Pulmonary artery endothelial cell (primary cell): ENCODE results near the gene PARL. TPM values are rescaled to one million over a fixed set of nuclear protein-coding genes. Genes with fewer than 3 reads are reported as not detected.
"Not testable (repeated sequence)": the region's sequence is repeated elsewhere in the genome, so short reads cannot be mapped to it uniquely, and the experiment has no call there.

Source experiments
- DNase-seq: peaks from one replicate; pipeline ENCODE4 v3.0.0-alpha.2; 2011; ENCODE audit warnings: low read depth, low spot score
- total RNA-seq: library from RNA; depleted of rRNA; stranded (reverse); fragments of >200 nt; gene quantifications from 2 replicates; pipeline ENCODE4 v1.2.3, GENCODE V29; 2014

The PARL gene
- total RNA-seq, 1 donor from 2014 or later: 53.7 TPM

- DNase-seq: no peak
Observed at GRCh38 chr3:183904833-183905780, 20.4 kb upstream of the PARL start.

- no peak for DNase-seq
Observed at GRCh38 chr3:183898028-183898431, 13.3 kb upstream of the PARL start.

DNA sequence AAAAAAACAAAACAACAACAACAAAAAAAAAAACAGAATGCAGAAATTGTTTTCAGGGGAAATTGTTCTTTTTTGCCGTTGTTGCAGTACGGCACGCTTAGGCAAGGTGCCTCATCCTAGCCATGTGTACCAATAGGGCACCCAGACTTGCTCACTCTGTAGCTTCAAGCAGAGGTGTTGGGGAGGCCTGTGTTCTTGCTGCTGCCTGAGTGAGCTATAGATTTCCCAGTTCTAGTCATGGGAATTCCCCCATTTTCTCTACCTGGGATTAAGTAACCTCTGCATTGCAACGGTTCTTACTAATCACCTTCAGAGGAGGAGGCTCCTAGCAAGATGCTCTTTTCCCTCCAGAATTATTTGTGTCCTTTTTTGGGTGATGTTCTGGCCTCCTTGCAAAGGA, 12.9 kb upstream of the PARL start:
- DNase-seq: no peak

DNA sequence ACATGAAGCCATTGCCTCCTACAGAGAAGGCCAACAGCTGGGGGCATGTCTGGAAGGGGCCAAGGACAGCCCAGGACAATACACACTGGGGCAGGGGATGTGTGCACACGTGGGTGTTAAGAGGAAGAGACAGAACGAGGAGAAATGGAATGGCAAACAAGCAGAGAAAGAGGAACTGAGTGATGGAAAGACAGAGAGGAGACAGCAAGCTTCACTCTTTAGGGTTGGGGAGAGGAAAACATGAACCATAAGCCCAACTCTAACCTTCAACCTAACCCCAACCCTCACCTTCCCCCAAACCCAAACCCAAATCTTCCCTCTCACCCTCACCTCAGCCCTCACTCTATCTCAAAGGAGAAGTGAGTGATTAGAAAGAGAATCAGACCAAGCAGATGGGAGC, 11.9 kb upstream of the PARL start:
- DNase-seq: no peak

GRCh38 chr3:183896184-183896583, 11.5 kb upstream of the PARL start:
- DNase-seq: no peak

GRCh38 chr3:183895774-183896173, 11.1 kb upstream of the PARL start:
- DNase-seq: no peak

- DNase-seq: no peak
Observed at GRCh38 chr3:183895296-183895695, 10.6 kb upstream of the PARL start.

DNA sequence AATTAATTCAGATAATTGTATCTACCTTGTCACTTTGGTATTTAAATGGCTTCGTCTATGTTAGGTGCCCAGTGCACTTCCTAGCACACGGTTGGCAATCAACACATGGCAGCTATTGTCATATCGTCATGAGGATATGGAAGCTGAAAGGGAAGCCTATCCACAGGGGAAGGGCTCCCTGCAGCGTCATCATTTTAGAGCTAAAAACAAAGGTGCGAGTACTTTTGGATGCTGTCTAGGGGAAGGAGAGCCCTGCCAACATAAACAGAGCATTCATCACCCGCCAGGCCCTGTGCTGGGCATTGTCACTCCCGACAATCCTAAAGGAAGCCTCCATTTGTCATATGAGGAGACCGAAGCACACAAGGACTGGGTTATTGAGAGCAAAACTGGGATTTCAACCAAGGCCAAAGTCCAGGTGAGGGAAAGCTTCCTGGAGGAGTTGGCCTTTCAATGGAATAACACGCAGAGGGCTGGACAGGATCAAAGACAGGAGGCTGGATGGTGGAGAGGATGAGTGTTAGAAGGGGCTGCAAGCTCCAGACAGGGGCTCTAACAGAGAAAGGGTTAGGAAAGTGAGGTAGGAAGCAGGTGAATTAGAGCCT, 8.0 kb upstream of the PARL start:
- DNase-seq: no peak

DNA sequence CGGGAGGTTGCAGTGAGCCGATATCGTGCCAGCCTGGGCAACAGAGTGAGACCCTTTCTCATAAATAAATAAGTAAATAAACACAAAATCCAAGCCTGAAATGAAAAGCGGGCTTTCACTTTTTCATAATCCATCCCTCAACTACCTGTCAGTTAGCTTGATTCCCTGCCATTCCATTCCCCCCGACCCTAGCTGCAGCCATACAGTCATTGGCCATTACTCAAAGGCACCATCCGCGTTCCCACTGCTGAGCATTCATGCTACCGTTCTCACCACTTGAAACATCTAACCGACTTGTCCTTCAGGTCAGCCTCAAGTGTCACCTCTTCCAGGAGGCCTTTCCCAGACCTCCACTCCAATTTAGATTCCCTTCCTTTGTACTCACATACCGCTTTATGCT, 1.1 kb upstream of the PARL start:
- no peak for DNase-seq

- DNase-seq: no peak
Observed at GRCh38 chr3:183884097-183884426, 618 bp downstream of the PARL start.

GRCh38 chr3:183883291-183884096, 1.2 kb downstream of the PARL start:
- DNase-seq: no peak

DNA sequence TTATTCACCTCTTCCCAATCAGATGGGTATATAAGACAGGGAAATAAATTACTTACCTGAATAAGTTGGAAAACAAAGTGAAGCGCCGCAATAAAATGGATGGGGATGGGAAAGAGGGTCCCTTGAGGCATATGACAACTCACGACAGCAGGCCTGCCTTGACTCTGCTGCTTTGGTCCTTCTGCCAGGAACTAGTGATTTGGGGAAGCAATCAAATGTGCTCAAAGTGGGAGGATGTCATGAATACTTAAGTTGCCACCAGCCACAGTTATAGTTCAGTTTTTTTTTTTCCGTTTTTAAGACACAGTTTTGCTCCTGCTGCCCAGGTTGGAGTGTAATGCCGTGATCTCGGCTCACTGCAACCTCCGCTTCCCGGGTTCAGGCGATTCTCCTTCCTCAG, 4.6 kb downstream of the PARL start:
- DNase-seq: no peak

- DNase-seq: no peak
Observed at GRCh38 chr3:183879243-183879642, 5.4 kb downstream of the PARL start.

- DNase-seq: no peak
Observed at GRCh38 chr3:183878071-183878470, 6.6 kb downstream of the PARL start.

DNA sequence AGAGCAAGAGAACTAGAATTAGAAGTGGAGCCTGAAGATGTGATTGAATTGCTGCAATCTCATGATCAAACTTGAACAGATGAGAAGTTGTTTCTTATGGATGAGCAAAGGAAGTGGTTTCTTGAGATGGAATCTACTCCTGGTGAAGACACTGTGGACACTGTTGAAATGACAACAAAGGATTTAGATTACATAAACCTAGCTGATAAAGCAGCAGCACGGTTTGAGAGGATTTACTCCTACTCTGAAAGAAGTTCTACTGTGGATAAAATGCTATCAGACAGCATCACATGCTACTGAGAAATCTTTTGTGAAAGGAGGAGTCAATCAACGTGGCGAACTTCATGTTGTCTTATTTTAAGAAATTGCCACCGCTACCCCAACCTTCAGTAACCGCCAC, 7.5 kb downstream of the PARL start:
- not testable (repeated sequence) for DNase-seq

DNA sequence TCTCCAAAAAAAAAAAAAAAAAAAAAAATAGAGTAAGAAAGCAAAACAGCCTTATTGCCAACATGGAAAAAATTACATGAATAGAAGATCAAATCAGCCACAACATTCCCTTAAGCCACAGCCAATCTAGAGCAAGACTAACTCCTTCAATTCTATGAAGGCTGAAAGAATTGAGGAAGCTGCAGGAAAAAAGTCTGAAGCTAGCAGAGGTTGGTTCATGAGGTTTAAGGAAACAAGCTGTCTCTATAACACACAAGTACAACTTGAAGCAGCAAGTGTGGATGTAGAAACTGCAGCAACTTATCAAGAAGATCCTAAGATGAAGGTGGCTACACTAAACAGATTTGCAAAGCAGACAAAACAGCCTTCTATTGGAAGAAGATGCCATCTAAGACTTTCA, 9.3 kb downstream of the PARL start:
- no peak for DNase-seq

- DNase-seq: no peak
Observed at GRCh38 chr3:183873914-183874313, 10.8 kb downstream of the PARL start.

DNA sequence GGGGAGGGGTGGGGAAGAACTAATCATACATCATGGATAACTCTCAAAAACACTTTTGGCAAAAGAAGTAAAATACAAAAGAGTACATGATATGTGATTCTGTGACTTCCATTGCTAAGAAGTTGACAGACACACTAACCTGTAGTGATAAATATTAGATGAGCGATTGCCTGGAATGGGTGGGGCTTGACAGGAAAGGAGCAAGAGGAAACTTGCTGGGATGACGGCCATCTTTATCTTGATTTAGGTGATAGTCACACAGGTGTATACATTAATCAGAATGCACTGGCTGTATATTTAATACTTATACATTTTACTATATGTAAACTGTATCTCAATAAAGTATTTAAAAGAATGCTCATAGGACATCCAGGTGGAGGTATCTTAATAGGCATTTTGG, 13.1 kb downstream of the PARL start:
- no peak for DNase-seq

DNA sequence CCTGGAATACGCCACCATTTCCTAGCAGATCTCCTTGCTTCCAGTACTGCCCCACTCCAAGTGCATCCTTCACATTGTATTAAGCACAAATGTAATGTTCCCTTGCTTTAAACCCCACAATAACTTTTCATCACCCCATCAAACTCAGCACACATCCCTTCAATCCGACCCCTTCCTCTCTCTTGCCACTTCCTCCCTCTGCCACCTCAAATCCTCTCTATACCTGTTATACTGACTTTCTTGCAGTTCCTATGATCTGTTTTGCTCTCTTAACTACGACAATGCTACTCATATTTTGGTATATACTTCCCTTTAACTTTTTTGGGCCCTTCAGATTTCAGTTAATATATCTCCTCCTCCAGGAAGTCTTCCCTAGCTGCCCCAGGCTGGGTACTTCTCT, 14.1 kb downstream of the PARL start:
- DNase-seq: no peak

- DNase-seq: no peak
Observed at GRCh38 chr3:183868796-183869195, 15.9 kb downstream of the PARL start.

DNA sequence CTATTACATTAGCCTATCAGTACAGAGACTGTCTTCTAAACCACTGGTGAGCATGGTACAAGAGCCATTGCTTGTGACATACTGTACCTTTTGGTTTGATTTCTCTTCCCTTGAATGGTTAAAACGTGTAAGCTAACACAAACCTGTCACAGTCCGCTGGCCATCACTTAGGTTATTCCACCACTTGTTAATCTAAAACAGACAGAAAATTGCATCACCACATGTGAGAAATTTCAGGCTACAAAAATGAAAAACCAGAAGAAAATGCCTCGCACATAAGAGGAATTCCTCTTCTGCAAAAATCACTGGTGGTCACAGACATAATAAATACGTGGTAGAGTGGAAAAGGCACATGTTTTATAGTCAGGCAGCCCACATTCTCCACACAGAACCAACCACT, 22.1 kb downstream of the PARL start:
- DNase-seq: no peak

GRCh38 chr3:183857863-183858262, 26.8 kb downstream of the PARL start:
- DNase-seq: no peak
